H54 (cell line): Measurements from ENCODE around the gene COL25A1.

Experiments
- DNase-seq: peaks from one replicate; pipeline ENCODE4 v3.0.0; 2011; ENCODE audit warnings: low spot score, mixed read lengths; ENCODE audit not compliant: insufficient read length
- FAIRE-seq: peaks from 3 replicates; lab custom pipeline; 2011; peaks lifted over from hg19 to GRCh38; lab: Jason Lieb, UNC
- POLR2A ChIP-seq: IDR thresholded peaks from 2 replicates; pipeline ENCODE4 v1.6.1; 2011; ENCODE audit warnings: low read depth, mild to moderate bottlenecking, low read length

Gene COL25A1

GRCh38 chr4:108793415-108793814, 509.0 kb downstream of the COL25A1 start:
- DNase-seq (no peak), FAIRE-seq (no peak)
- no peak for TF ChIP-seq POLR2A

- no peak for FAIRE-seq
- DNase-seq: no peak
- no peak for TF ChIP-seq POLR2A
These were observed 513.7 kb downstream of the COL25A1 start for GRCh38 chr4:108788731-108789130.

- no peak for DNase-seq
- no peak for FAIRE-seq
- TF ChIP-seq POLR2A: no peak
These were observed 514.7 kb downstream of the COL25A1 start for GRCh38 chr4:108787724-108788123.

GRCh38 chr4:108787106-108787505, 515.4 kb downstream of the COL25A1 start:
- no peak for TF ChIP-seq POLR2A
- no peak for DNase-seq
- no peak for FAIRE-seq

GRCh38 chr4:108786351-108786750, 516.1 kb downstream of the COL25A1 start:
- TF ChIP-seq POLR2A: no peak
- no peak for DNase-seq
- FAIRE-seq: no peak

GRCh38 chr4:108783665-108784463, 518.6 kb downstream of the COL25A1 start:
- TF ChIP-seq POLR2A: no peak
- DNase-seq: no peak
- FAIRE-seq: no peak

- no peak for TF ChIP-seq POLR2A
- FAIRE-seq (no peak), DNase-seq (no peak)
These were observed 522.5 kb downstream of the COL25A1 start for GRCh38 chr4:108779958-108780357.

- FAIRE-seq (no peak), DNase-seq (no peak)
- no peak for TF ChIP-seq POLR2A
These were observed 525.1 kb downstream of the COL25A1 start for GRCh38 chr4:108777388-108777787.

- no peak for TF ChIP-seq POLR2A
- FAIRE-seq: no peak
These were observed 526.5 kb downstream of the COL25A1 start for GRCh38 chr4:108775921-108776320.

GRCh38 chr4:108774809-108775530, 527.5 kb downstream of the COL25A1 start:
- no peak for FAIRE-seq
- no peak for DNase-seq

More at GRCh38 chr4:108775921-108776320, 526.5 kb downstream of the COL25A1 start:
- no peak for DNase-seq

GRCh38 chr4:108772402-108772801, 530.1 kb downstream of the COL25A1 start:
- no peak for TF ChIP-seq POLR2A
- FAIRE-seq (no peak), DNase-seq (no peak)

More at GRCh38 chr4:108774809-108775530, 527.5 kb downstream of the COL25A1 start:
- no peak for TF ChIP-seq POLR2A

GRCh38 chr4:108766058-108766457, 536.4 kb downstream of the COL25A1 start:
- no peak for TF ChIP-seq POLR2A

GRCh38 chr4:108763986-108764385, 538.5 kb downstream of the COL25A1 start:
- no peak for FAIRE-seq
- DNase-seq: no peak
- TF ChIP-seq POLR2A: no peak

More at GRCh38 chr4:108766058-108766457, 536.4 kb downstream of the COL25A1 start:
- FAIRE-seq: no peak
- DNase-seq: no peak

- DNase-seq: no peak
- FAIRE-seq: no peak
- no peak for TF ChIP-seq POLR2A
These were observed 539.2 kb downstream of the COL25A1 start for GRCh38 chr4:108763226-108763593.
